ENCODE measurements around the gene RPF1. TPM values are rescaled to one million over a fixed set of nuclear protein-coding genes. Genes with fewer than 3 reads are reported as not detected.
A peak's percentile ranks its signal among the peaks of the same experiment; 100 is the strongest.

RPF1 gene
- total and polyA plus RNA-seq, 2 of the 4 experiments (the other 2 are of a cell fraction): 28.4 to 30.3 TPM

DNA sequence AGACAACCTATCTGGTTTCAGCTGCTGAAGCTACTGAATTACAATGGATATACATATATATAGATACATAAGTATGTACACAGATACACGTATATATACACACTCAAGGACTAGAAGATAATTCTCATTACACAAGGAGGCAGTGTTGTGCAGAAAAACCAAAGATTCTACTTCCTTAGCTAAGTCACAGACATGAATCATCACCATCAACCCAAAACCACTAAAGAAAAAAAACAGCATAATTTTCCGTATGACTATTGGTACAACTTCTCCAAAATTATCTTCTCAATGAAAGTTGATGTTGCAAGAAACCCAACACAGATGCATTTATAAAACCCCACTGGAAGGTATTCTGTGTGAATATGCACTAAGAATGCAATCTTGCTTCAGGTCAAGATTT, 36.8 kb upstream of the RPF1 start:
- Histone ChIP-seq H3K9ac (ENCODE audit: low read depth, low read length) (no peak overlapping the region), H2BK120ac (ENCODE audit: low read depth, low read length) (no peak overlapping the region), H4K8ac (ENCODE audit: low read depth in 2 of 2, low read length in 2 of 2) (no peak overlapping the region), H3K36me3 (ENCODE audit: control insufficient read depth, insufficient read depth, low read length) (no peaks in the 10 kb centered on the region), H3K9me3 (ENCODE audit: control insufficient read depth, insufficient read depth, low read length) (no peaks in the 10 kb centered on the region), H3K27ac (ENCODE audit: insufficient read depth, low read length) (no peak overlapping the region), H3K18ac (ENCODE audit: low read depth, low read length) (no peak overlapping the region), H3K27me3 (ENCODE audit: control insufficient read depth, insufficient read depth, low read length) (no peaks in the 10 kb centered on the region), H4K20me1 (ENCODE audit: insufficient read depth, low read length) (no peaks in the 10 kb centered on the region), H2AK5ac (ENCODE audit: low read depth, low read length) (no peak overlapping the region), H3K4me2 (ENCODE audit: low read depth, low read length) (peak overlapping the region; percentile 68; the same call in 1 of the 2 replicates), H2BK15ac (ENCODE audit: low read depth, low read length) (no peak overlapping the region), H3K14ac (replicated peaks; ENCODE audit: low read depth, low read length) (no peak overlapping the region), H3K4me1 (ENCODE audit: control insufficient read depth, insufficient read depth, low read length) (0 out of 2 replicates have a peak, but pooled peaks cover 2% of the 10 kb centered on the region), H4K5ac (ENCODE audit: low read depth, low read length) (no peak overlapping the region), H3K4me3 (ENCODE audit: insufficient read depth, low read depth, low read length) (no peak overlapping the region), H2BK5ac (ENCODE audit: low read depth, low read length, poor library complexity, severe bottlenecking) (no peak overlapping the region), H3K79me1 (ENCODE audit: low read depth in 1 of 2, low read length in 2 of 2) (no peaks in the 10 kb centered on the region), H4K91ac (ENCODE audit: insufficient read depth, low read depth, low read length) (no peak overlapping the region), H3K23ac (ENCODE audit: low read depth, low read length) (no peak overlapping the region), H2BK20ac (ENCODE audit: low read depth, low read length) (no peak overlapping the region), H3K56ac (ENCODE audit: extremely low read depth, insufficient read depth, low read length) (no peak overlapping the region), H2AK9ac (replicated peaks; ENCODE audit: low read depth, low read length, poor library complexity) (no peak overlapping the region), H3K9me1 (ENCODE audit: insufficient read depth, low read length) (0 out of 2 replicates have a peak, but pooled peaks cover 2% of the 10 kb centered on the region), H2AFZ (replicated peaks; ENCODE audit: low read length, poor library complexity) (no peak overlapping the region), H3K4ac (ENCODE audit: low read depth, low read length) (no peak overlapping the region)
- DNase-seq (peak; percentile 94), ATAC-seq (ENCODE audit: low read depth) (peak; percentile 96)
- intact Hi-C loops (cut with micrococcal nuclease): loop anchor here (1.0 to 5.0 kb wide), 7 partner anchors 99 to 494 kb away; no protein-coding TSS in a partner anchor
- dilution Hi-C loops (cut with HindIII; ENCODE audit: low sequenced_read_pairs, unreplicated experiment): loop anchor here (25.0 kb wide), 1 partner anchor 305 kb away; the partner anchor contains the start of gene PRKACB
- no CpG with 5 or more reads among the region's 2 CpGs for WGBS, 2 experiments (ENCODE audit: extremely low coverage in 2 of 2, insufficient read length in 1 of 2)
- ChIA-PET POLR2A (ENCODE audit: unreplicated experiment) (interaction anchor here (0.5 kb wide), 1 partner anchor 240 kb away, joined by 3 read pairs; no protein-coding TSS in a partner anchor), CTCF (interaction anchor here (0.5 to 1.3 kb wide), 9 partner anchors 13 to 325 kb away, joined by 3 to 7 read pairs (median 4); partner anchors contain the start of gene PRKACB)
- no TSS peak for BruUV-seq (replicated peaks)
- in situ Hi-C loops (cut with MboI; ENCODE audit: low sequenced_read_pairs): loop anchor here (25.0 kb wide), 1 partner anchor 320 kb away; no protein-coding TSS in a partner anchor
- TF ChIP-seq BHLHE40 (IDR thresholded peaks at IDR 0.05; ENCODE audit: low read depth, low read length): no peak
- TF ChIP-seq RAD21 (IDR thresholded peaks at IDR 0.05; ENCODE audit: low read length): peak; percentile 89
- no peak for TF ChIP-seq MXI1 (IDR thresholded peaks at IDR 0.05; ENCODE audit: borderline replicate concordance, low read depth, low read length)
- peak; percentile 84 for TF ChIP-seq CEBPB (IDR thresholded peaks at IDR 0.05; ENCODE audit: low read depth, low read length)
- TF ChIP-seq MAZ (IDR thresholded peaks at IDR 0.05; ENCODE audit: borderline replicate concordance, low read depth, low read length): no peak
- TF ChIP-seq RCOR1 (IDR thresholded peaks at IDR 0.05; ENCODE audit: insufficient replicate concordance, low read length): no peak
- TF ChIP-seq, protein P1, sequence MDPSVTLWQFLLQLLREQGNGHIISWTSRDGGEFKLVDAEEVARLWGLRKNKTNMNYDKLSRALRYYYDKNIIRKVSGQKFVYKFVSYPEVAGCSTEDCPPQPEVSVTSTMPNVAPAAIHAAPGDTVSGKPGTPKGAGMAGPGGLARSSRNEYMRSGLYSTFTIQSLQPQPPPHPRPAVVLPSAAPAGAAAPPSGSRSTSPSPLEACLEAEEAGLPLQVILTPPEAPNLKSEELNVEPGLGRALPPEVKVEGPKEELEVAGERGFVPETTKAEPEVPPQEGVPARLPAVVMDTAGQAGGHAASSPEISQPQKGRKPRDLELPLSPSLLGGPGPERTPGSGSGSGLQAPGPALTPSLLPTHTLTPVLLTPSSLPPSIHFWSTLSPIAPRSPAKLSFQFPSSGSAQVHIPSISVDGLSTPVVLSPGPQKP (IDR thresholded peaks at IDR 0.05; ENCODE audit: borderline replicate concordance, low read depth, low read length): no peak
- TF ChIP-seq FOS (IDR thresholded peaks at IDR 0.05; ENCODE audit: low read depth, low read length): peak; percentile 73; the same call in 1 of the 2 replicates
- no peak for TF ChIP-seq MAFK (IDR thresholded peaks at IDR 0.05; ENCODE audit: low read depth, low read length)
- no peak for TF ChIP-seq NFE2L2 (IDR thresholded peaks at IDR 0.05; ENCODE audit: low read depth, low read length)
- no peak for TF ChIP-seq POLR2A (IDR thresholded peaks at IDR 0.05; ENCODE audit: low read depth, low read length)
- no peak for TF ChIP-seq RFX5 (IDR thresholded peaks at IDR 0.05; ENCODE audit: low read depth, low read length)
- peak; percentile 82 for TF ChIP-seq CTCF (conservative IDR thresholded peaks at IDR 0.05; ENCODE audit: low read depth, low read length)
- TF ChIP-seq CHD1 (IDR thresholded peaks at IDR 0.05; ENCODE audit: low read depth, low read length): no peak
- TF ChIP-seq SMC3 (IDR thresholded peaks at IDR 0.05; ENCODE audit: low read depth, low read length): peak; percentile 97
- no peak for TF ChIP-seq USF2 (IDR thresholded peaks at IDR 0.05; ENCODE audit: low read depth, low read length)

Data from IMR-90 (cell line).